Calu3 (cell line): ENCODE results near the gene RNF123. TPM values are rescaled to one million over a fixed set of nuclear protein-coding genes. Genes with fewer than 3 reads are reported as not detected.

ENCODE experiments used
- BruUV-seq: library from RNA; stranded (reverse); fragments of 400-500 nt; replicated peaks from 2 replicates; lab custom pipeline; 2021; lab: Mats Ljungman, UMichigan
- CTCF ChIA-PET: fragments of 300-600 bp; sonication (Branson Sonifier 250); formaldehyde crosslinking; loops from one replicate; lab custom pipeline; 2022; ENCODE audit warnings: antibody characterized with exemption; lab: Charles Lee
- DNase-seq: peaks from one replicate; pipeline ENCODE4 v3.0.0; 2022
- H3K27ac Mint-ChIP-seq: one replicate; pipeline ENCODE4 v1.8.0; 2022; ENCODE audit warnings: mixed read lengths; ENCODE audit not compliant: unreplicated experiment
- H3K27me3 Mint-ChIP-seq: one replicate; pipeline ENCODE4 v1.8.0; 2022; ENCODE audit warnings: mixed read lengths; ENCODE audit not compliant: unreplicated experiment
- H3K36me3 Mint-ChIP-seq: one replicate; pipeline ENCODE4 v1.8.0; 2022; ENCODE audit warnings: mild to moderate bottlenecking, moderate library complexity, mixed read lengths; ENCODE audit not compliant: insufficient read depth, unreplicated experiment
- H3K4me1 Mint-ChIP-seq: one replicate; pipeline ENCODE4 v1.8.0; 2022; ENCODE audit warnings: mild to moderate bottlenecking, low read depth, mixed read lengths; ENCODE audit not compliant: unreplicated experiment
- H3K4me3 Mint-ChIP-seq: one replicate; pipeline ENCODE4 v1.8.0; 2022; ENCODE audit warnings: mild to moderate bottlenecking, low read depth, moderate library complexity, mixed read lengths; ENCODE audit not compliant: unreplicated experiment
- H3K9me3 Mint-ChIP-seq: one replicate; pipeline ENCODE4 v1.8.0; 2022; ENCODE audit warnings: low read depth, mixed read lengths; ENCODE audit not compliant: unreplicated experiment
- intact Hi-C: fragments of 100-400 bp; cut with micrococcal nuclease; formaldehyde crosslinking; loops from one replicate; pipeline ENCODE4 v1.10.0; 2022; ENCODE audit not compliant: unreplicated experiment
- total RNA-seq: library from RNA; stranded (reverse); gene quantifications from 2 replicates; pipeline ENCODE4 v1.2.3, GENCODE V29; 2022
- TF ChIP-seq, protein P1 (sequence below): fragments of 200-600 bp; IDR thresholded peaks from one replicate; pipeline ENCODE4 v1.8.0; 2022; ENCODE audit warnings: antibody characterized with exemption; ENCODE audit not compliant: unreplicated experiment

RNF123 gene
- total RNA-seq, 1 experiment from 2014 or later, result 52.5 TPM

DNA sequence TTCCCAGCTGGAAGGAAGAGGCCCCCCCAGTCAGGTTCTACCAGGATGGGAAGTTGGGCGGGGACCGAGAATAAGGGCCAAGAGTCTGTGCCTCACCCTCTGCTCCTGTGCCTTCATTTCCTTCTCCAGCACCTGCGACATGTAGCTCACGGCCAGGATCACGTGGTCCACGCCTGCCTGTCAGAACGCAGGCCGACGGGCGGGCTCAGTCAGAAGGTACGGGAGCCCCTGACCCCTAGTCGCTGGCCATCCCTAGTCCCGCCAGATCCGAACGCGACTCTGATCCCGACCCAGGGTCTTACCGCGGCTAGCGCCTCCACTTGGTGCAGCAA is 33.9 kb downstream of the RNF123 start:
- CTCF ChIA-PET, result interaction anchor here (1.4 kb wide), 1 partner anchor 22 kb away, joined by 4 read pairs; no protein-coding TSS in a partner anchor
- TF ChIP-seq, protein P1, sequence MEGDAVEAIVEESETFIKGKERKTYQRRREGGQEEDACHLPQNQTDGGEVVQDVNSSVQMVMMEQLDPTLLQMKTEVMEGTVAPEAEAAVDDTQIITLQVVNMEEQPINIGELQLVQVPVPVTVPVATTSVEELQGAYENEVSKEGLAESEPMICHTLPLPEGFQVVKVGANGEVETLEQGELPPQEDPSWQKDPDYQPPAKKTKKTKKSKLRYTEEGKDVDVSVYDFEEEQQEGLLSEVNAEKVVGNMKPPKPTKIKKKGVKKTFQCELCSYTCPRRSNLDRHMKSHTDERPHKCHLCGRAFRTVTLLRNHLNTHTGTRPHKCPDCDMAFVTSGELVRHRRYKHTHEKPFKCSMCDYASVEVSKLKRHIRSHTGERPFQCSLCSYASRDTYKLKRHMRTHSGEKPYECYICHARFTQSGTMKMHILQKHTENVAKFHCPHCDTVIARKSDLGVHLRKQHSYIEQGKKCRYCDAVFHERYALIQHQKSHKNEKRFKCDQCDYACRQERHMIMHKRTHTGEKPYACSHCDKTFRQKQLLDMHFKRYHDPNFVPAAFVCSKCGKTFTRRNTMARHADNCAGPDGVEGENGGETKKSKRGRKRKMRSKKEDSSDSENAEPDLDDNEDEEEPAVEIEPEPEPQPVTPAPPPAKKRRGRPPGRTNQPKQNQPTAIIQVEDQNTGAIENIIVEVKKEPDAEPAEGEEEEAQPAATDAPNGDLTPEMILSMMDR, result no peak
- no peaks in the 10 kb centered on the region for H3K27me3 Mint-ChIP-seq
- DNase-seq, result peak; percentile 69
- H3K9me3 Mint-ChIP-seq, result peaks cover 2% of the 10 kb centered on the region
- H3K4me1 Mint-ChIP-seq, result peaks cover 18% of the 10 kb centered on the region
- intact Hi-C loops, result no loop called here
- H3K4me3 Mint-ChIP-seq, result peak overlapping the region; percentile 86
- TSS peak; percentile 60 for BruUV-seq
- H3K36me3 Mint-ChIP-seq, result peaks cover 72% of the 10 kb centered on the region
- peak overlapping the region; percentile 93 for H3K27ac Mint-ChIP-seq

- BruUV-seq, result TSS peak; percentile 87
- peak; percentile 97 for DNase-seq
- Mint-ChIP-seq H3K4me1 (peaks cover 12% of the 10 kb centered on the region), H3K27ac (peak within 1 kb of the TSS; percentile 93), H3K9me3 (no peaks in the 10 kb centered on the region), H3K4me3 (peak within 1 kb of the TSS; percentile 86), H3K36me3 (peaks cover 66% of the 10 kb centered on the region), H3K27me3 (no peaks in the 10 kb centered on the region)
- TF ChIP-seq, protein P1, result no peak
- CTCF ChIA-PET, result interaction anchor here (0.6 to 1.4 kb wide), 2 partner anchors 23 to 704 kb away, joined by 4 to 5 read pairs; no protein-coding TSS in a partner anchor
- intact Hi-C loops, result no loop called here
Observed at GRCh38 chr3:49723628-49724551, 34.5 kb downstream of the RNF123 start, which contains the start of gene GMPPB. Gene GMPPB, minus strand, starts transcription at chr3:49723951. Its CDS starts 225 bp downstream, at chr3:49723726.

- Mint-ChIP-seq H3K36me3 (peaks cover 61% of the 10 kb centered on the region), H3K4me3 (peak overlapping the region; percentile 86), H3K27me3 (no peaks in the 10 kb centered on the region), H3K4me1 (peaks cover 8% of the 10 kb centered on the region), H3K27ac (peak overlapping the region; percentile 93), H3K9me3 (no peaks in the 10 kb centered on the region)
- TF ChIP-seq, protein P1, result no peak
- DNase-seq, result no peak
- no TSS peak for BruUV-seq
- intact Hi-C loops, result no loop called here
- CTCF ChIA-PET, result interaction anchor here (0.6 kb wide), 1 partner anchor 705 kb away, joined by 5 read pairs; no protein-coding TSS in a partner anchor
Observed at GRCh38 chr3:49724586-49724985, 35.2 kb downstream of the RNF123 start.

DNA sequence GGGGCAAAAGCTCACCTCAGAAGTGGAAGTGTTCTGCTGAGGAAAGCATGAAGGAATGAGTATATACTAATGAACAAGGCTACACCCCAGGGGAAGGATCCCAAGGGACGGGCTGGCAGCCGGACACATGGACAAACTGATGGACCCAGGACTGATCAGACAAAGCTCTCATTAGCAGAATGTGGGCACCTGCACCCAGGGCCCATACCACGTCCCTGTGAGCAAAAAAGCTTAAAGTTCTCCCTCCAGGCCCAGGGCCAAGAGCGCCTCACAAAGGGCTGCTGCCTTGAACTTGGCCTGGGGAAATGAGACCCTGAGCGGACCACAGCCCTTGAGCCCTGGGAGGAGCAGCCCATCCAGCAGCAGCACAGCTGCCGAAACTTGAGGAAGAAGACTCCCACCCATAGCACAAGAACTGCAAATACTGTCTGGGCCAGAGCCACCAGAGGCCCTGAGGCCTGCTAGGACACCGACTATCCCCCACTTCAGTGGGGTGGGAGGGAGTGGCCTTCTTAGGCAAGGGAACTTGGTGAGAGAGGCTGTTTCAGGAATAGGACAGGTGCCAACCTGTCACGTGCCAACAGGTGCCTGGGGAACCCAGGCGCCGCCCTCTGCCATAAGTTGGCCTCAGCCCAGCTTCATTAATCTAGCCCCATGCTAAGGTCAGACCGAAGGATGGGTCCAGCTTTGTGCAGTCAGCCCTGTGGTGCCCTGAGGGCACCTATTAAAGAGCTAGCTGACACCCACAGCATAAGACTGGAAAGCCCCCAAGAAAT is 36.7 kb downstream of the RNF123 start:
- no TSS peak for BruUV-seq
- Mint-ChIP-seq H3K27ac (no peak overlapping the region), H3K36me3 (peaks cover 50% of the 10 kb centered on the region), H3K4me1 (peaks cover 8% of the 10 kb centered on the region), H3K4me3 (no peak overlapping the region), H3K9me3 (no peaks in the 10 kb centered on the region), H3K27me3 (no peaks in the 10 kb centered on the region)
- TF ChIP-seq, protein P1, result no peak
- intact Hi-C loops, result no loop called here
- DNase-seq, result no peak
- CTCF ChIA-PET, result no interaction called here
